Chondrocyte (in vitro differentiated cells): ENCODE data around the gene MAGEB17. TPM values are rescaled to one million over a fixed set of nuclear protein-coding genes. Genes with fewer than 3 reads are reported as not detected.

Experiments used
- DNase-seq: peaks from one replicate; pipeline ENCODE4 v3.0.0; 2021; ENCODE audit warnings: mixed read lengths, low spot score
- H3K27ac Mint-ChIP-seq: one replicate; pipeline ENCODE4 v1.8.0; 2021; ENCODE audit warnings: mild to moderate bottlenecking, moderate library complexity, mixed read lengths; ENCODE audit not compliant: unreplicated experiment
- H3K27me3 Mint-ChIP-seq: 2 replicates; pipeline ENCODE4 v1.8.0; 2021; ENCODE audit warnings: low read depth, mixed read lengths
- H3K36me3 Mint-ChIP-seq: 2 replicates; pipeline ENCODE4 v1.8.0; 2021; ENCODE audit warnings: low read depth, mixed read lengths
- H3K4me1 Mint-ChIP-seq: 2 replicates; pipeline ENCODE4 v1.8.0; 2021; ENCODE audit warnings: low read depth, mild to moderate bottlenecking, mixed read lengths
- H3K4me3 Mint-ChIP-seq: one replicate; pipeline ENCODE4 v1.8.0; 2021; ENCODE audit warnings: mild to moderate bottlenecking, moderate library complexity, mixed read lengths; ENCODE audit not compliant: unreplicated experiment
- H3K9me3 Mint-ChIP-seq: 2 replicates; pipeline ENCODE4 v1.8.0; 2021; ENCODE audit warnings: low read depth, mixed read lengths
- total RNA-seq: library from RNA; stranded (reverse); gene quantifications from 3 replicates; pipeline ENCODE4 v1.2.1, GENCODE V29; 2021
- TF ChIP-seq, protein P1 (sequence below): fragments of 200-600 bp; sonication (generic); IDR thresholded peaks from 2 replicates; pipeline ENCODE4 v1.5.0; 2021; ENCODE audit warnings: antibody characterized with exemption, mild to moderate bottlenecking, moderate library complexity

MAGEB17 gene
- total RNA-seq, 1 donor from 2014 or later: not detected

GRCh38 chrX:16186380-16187007 lies 19.2 kb downstream of the MAGEB17 start:
- TF ChIP-seq, protein P1, sequence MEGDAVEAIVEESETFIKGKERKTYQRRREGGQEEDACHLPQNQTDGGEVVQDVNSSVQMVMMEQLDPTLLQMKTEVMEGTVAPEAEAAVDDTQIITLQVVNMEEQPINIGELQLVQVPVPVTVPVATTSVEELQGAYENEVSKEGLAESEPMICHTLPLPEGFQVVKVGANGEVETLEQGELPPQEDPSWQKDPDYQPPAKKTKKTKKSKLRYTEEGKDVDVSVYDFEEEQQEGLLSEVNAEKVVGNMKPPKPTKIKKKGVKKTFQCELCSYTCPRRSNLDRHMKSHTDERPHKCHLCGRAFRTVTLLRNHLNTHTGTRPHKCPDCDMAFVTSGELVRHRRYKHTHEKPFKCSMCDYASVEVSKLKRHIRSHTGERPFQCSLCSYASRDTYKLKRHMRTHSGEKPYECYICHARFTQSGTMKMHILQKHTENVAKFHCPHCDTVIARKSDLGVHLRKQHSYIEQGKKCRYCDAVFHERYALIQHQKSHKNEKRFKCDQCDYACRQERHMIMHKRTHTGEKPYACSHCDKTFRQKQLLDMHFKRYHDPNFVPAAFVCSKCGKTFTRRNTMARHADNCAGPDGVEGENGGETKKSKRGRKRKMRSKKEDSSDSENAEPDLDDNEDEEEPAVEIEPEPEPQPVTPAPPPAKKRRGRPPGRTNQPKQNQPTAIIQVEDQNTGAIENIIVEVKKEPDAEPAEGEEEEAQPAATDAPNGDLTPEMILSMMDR: no peak
- H3K36me3 Mint-ChIP-seq: no peaks in the 10 kb centered on the region
- no peaks in the 10 kb centered on the region for H3K27me3 Mint-ChIP-seq
- no peaks in the 10 kb centered on the region for H3K9me3 Mint-ChIP-seq
- peaks cover 18% of the 10 kb centered on the region for H3K4me1 Mint-ChIP-seq
- no peak for DNase-seq
- no peak overlapping the region for H3K4me3 Mint-ChIP-seq
- H3K27ac Mint-ChIP-seq: no peak overlapping the region

DNA sequence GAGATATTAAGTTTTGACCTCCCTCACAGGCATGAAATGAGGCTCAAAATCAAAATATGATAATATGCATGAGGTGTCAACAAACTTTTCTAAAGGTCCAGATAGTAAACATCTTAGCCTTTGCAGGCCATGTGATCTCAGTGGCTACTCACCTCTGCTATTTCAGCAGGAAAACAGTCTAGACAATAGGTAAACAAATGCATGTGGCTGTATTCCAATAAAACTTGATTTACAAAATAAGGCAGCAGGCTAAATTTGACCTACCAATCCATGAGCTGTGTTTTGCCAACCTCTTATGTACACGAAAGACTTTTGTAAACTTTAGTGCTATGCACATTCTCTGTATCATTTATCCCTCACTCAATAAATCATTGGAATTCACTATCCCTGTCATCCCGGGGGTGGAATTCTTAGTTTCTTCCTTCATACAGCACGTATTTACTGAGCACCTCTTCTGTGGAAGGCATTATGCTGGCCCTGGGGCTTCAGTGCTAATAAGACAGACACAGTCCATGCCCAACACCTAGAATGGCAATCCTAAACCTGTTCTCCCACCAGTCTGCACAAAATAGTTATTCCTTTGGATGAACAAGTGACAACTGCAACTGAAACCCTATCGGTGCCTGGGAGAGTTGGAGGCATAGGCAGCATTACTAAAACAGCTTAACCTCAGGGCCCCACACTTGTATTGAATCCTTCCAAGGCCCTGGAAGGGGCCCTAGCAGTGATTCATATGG lies 19.9 kb downstream of the MAGEB17 start:
- DNase-seq: no peak
- H3K27ac Mint-ChIP-seq: no peak overlapping the region
- H3K9me3 Mint-ChIP-seq: no peaks in the 10 kb centered on the region
- H3K4me1 Mint-ChIP-seq: peaks cover 18% of the 10 kb centered on the region
- TF ChIP-seq, protein P1: no peak
- no peak overlapping the region for H3K4me3 Mint-ChIP-seq
- no peaks in the 10 kb centered on the region for H3K36me3 Mint-ChIP-seq
- no peaks in the 10 kb centered on the region for H3K27me3 Mint-ChIP-seq

GRCh38 chrX:16188687-16189086 lies 21.4 kb downstream of the MAGEB17 start:
- TF ChIP-seq, protein P1: no peak
- Mint-ChIP-seq H3K4me1 (peaks cover 18% of the 10 kb centered on the region), H3K4me3 (no peak overlapping the region), H3K27me3 (no peaks in the 10 kb centered on the region), H3K27ac (no peak overlapping the region), H3K9me3 (no peaks in the 10 kb centered on the region), H3K36me3 (no peaks in the 10 kb centered on the region)
- DNase-seq: no peak

DNA sequence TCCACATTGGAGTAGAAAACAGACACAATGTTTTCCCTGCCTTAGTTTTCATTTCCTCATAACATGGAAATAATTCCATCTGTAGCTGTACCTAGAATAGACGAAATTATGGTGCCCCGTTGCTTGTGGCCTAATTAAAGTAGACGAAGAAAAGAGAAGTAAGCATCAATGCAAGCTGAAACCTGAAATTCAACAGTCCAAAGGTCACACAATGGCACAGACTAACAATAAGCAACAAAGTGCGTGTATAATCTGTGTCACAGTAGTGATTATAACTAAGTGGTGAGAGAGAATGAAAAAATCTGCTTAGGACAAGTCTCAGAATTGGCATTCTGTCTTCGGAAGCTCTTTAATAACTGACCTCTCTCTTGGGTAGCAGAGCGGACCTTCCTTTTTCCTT lies 24.3 kb downstream of the MAGEB17 start:
- Mint-ChIP-seq H3K4me3 (no peak overlapping the region), H3K4me1 (peaks cover 5% of the 10 kb centered on the region), H3K9me3 (no peaks in the 10 kb centered on the region), H3K36me3 (peaks cover 1% of the 10 kb centered on the region), H3K27ac (no peak overlapping the region), H3K27me3 (no peaks in the 10 kb centered on the region)
- DNase-seq: no peak
- TF ChIP-seq, protein P1: no peak

- H3K27me3 Mint-ChIP-seq: no peaks in the 10 kb centered on the region
- TF ChIP-seq, protein P1: no peak
- no peak overlapping the region for H3K4me3 Mint-ChIP-seq
- H3K36me3 Mint-ChIP-seq: peaks cover 1% of the 10 kb centered on the region
- peaks cover 3% of the 10 kb centered on the region for H3K4me1 Mint-ChIP-seq
- no peak overlapping the region for H3K27ac Mint-ChIP-seq
- DNase-seq: no peak
- no peaks in the 10 kb centered on the region for H3K9me3 Mint-ChIP-seq
These were observed 29.5 kb downstream of the MAGEB17 start for GRCh38 chrX:16196829-16197228.
